Neural cell (in vitro differentiated cells): Measurements from ENCODE around the gene SMG6. TPM values are rescaled to one million over a fixed set of nuclear protein-coding genes. Genes with fewer than 3 reads are reported as not detected.

ENCODE experiments used
- H2AFZ ChIP-seq: fragments of 200-600, 300-800 bp; sonication (generic), shearing (Covaris generic); 2 replicates; pipeline ENCODE4 v1.6.0; 2014; ENCODE audit warnings: low read depth, mild to moderate bottlenecking, antibody characterized with exemption, low read length, moderate library complexity
- H3F3A ChIP-seq: fragments of 200-600 bp; shearing (Covaris generic); 2 replicates; pipeline ENCODE4 v1.6.1; 2016; ENCODE audit warnings: mild to moderate bottlenecking, moderate library complexity, mixed read lengths, antibody characterized with exemption, low read length; ENCODE audit not compliant: insufficient read depth, poor library complexity, severe bottlenecking
- H3K27ac ChIP-seq: fragments of 200-600, 300-800 bp; sonication (generic), shearing (Covaris generic); 2 replicates; pipeline ENCODE4 v1.5.1; 2014; ENCODE audit warnings: mild to moderate bottlenecking, low read length, moderate library complexity
- H3K27me3 ChIP-seq: fragments of 300-800, 200-600 bp; sonication (generic), shearing (Covaris generic); 2 replicates; pipeline ENCODE4 v1.6.0; 2014; ENCODE audit warnings: mild to moderate bottlenecking, low read depth, low read length, moderate library complexity; ENCODE audit not compliant: insufficient read depth
- H3K36me3 ChIP-seq: fragments of 300-800, 200-600 bp; sonication (generic), shearing (Covaris generic); 2 replicates; pipeline ENCODE4 v1.5.1; 2014; ENCODE audit warnings: mild to moderate bottlenecking, antibody characterized with exemption, low read length, moderate library complexity; ENCODE audit not compliant: insufficient read depth
- H3K4me2 ChIP-seq: fragments of 300-800, 200-600 bp; sonication (generic), shearing (Covaris generic); 2 replicates; pipeline ENCODE4 v1.6.0; 2014; ENCODE audit warnings: mild to moderate bottlenecking, low read length
- H3K4me3 ChIP-seq: fragments of 300-800, 200-600 bp; sonication (generic), shearing (Covaris generic); 2 replicates; pipeline ENCODE4 v1.5.1; 2014; ENCODE audit warnings: mild to moderate bottlenecking, low read length, moderate library complexity
- H3K79me2 ChIP-seq: fragments of 200-600 bp; shearing (Covaris generic); replicated peaks from 2 replicates; pipeline ENCODE4 v1.6.0; 2014; ENCODE audit warnings: mild to moderate bottlenecking, low read length, moderate library complexity; ENCODE audit not compliant: insufficient read depth
- H3K9ac ChIP-seq: fragments of 300-800, 200-600 bp; sonication (generic), shearing (Covaris generic); 2 replicates; pipeline ENCODE4 v1.6.1; 2016; ENCODE audit warnings: mild to moderate bottlenecking, low read length, mixed read lengths
- H3K9me2 ChIP-seq: fragments of 200-600 bp; shearing (Covaris generic); 2 replicates; pipeline ENCODE4 v1.6.1; 2016; ENCODE audit warnings: mild to moderate bottlenecking, low read length, mixed read lengths; ENCODE audit not compliant: insufficient read depth
- H3K9me3 ChIP-seq: fragments of 200-600, 300-800 bp; sonication (generic), shearing (Covaris generic); 2 replicates; pipeline ENCODE4 v1.6.1; 2016; ENCODE audit warnings: mild to moderate bottlenecking, mixed run types, low read length, moderate library complexity, mixed read lengths
- H4K20me1 ChIP-seq: fragments of 200-600 bp; shearing (Covaris generic); 2 replicates; pipeline ENCODE4 v1.6.1; 2016; ENCODE audit warnings: mild to moderate bottlenecking, mixed run types; ENCODE audit not compliant: insufficient read depth
- EP300 ChIP-seq: fragments of 450-650 bp; conservative IDR thresholded peaks from 2 replicates; pipeline ENCODE4 v1.6.1; 2014; ENCODE audit warnings: antibody characterized with exemption, mild to moderate bottlenecking, moderate library complexity; ENCODE audit not compliant: poor library complexity, severe bottlenecking
- EZH2 ChIP-seq: fragments of 200-600, 300-800 bp; shearing (Covaris generic), sonication (generic); IDR thresholded peaks from 2 replicates; pipeline ENCODE4 v1.6.1; 2014; ENCODE audit warnings: antibody characterized with exemption, low read length, borderline replicate concordance, mild to moderate bottlenecking; ENCODE audit not compliant: insufficient read depth, poor library complexity, severe bottlenecking
- MXI1 ChIP-seq: fragments of 450-650 bp; conservative IDR thresholded peaks from 2 replicates; pipeline ENCODE4 v1.6.1; 2014; ENCODE audit warnings: antibody characterized with exemption, mild to moderate bottlenecking; ENCODE audit not compliant: poor library complexity, severe bottlenecking
- POLR2AphosphoS5 ChIP-seq: IDR thresholded peaks from 2 replicates; pipeline ENCODE4 v1.6.1; 2012
- RAD21 ChIP-seq: fragments of 450-650 bp; conservative IDR thresholded peaks from 2 replicates; pipeline ENCODE4 v1.6.1; 2014; ENCODE audit warnings: antibody characterized with exemption, mild to moderate bottlenecking, moderate library complexity
- SMC3 ChIP-seq: fragments of 450-650 bp; conservative IDR thresholded peaks from 2 replicates; pipeline ENCODE4 v1.6.1; 2014; ENCODE audit warnings: antibody characterized with exemption, mild to moderate bottlenecking, moderate library complexity; ENCODE audit not compliant: poor library complexity
- TAF1 ChIP-seq: IDR thresholded peaks from 2 replicates; pipeline ENCODE4 v1.6.1; 2012; ENCODE audit warnings: low read depth
- polyA plus RNA-seq: library from polyadenylated mRNA; depleted of rRNA; stranded (reverse); fragments of >200 nt; gene quantifications from 2 replicates; pipeline ENCODE4 v1.2.3, GENCODE V29; 2014
- TF ChIP-seq, protein P1 (sequence below): IDR thresholded peaks from 2 replicates; pipeline ENCODE4 v1.6.1; 2012; ENCODE audit warnings: borderline replicate concordance
- TF ChIP-seq, protein P2 (sequence below): fragments of 450-650 bp; IDR thresholded peaks from 2 replicates; pipeline ENCODE4 v1.5.1; 2014; ENCODE audit warnings: antibody characterized with exemption, mild to moderate bottlenecking, moderate library complexity; ENCODE audit not compliant: poor library complexity, severe bottlenecking

Gene SMG6
- polyA plus RNA-seq, 1 donor from 2014 or later: 13.9 TPM

DNA sequence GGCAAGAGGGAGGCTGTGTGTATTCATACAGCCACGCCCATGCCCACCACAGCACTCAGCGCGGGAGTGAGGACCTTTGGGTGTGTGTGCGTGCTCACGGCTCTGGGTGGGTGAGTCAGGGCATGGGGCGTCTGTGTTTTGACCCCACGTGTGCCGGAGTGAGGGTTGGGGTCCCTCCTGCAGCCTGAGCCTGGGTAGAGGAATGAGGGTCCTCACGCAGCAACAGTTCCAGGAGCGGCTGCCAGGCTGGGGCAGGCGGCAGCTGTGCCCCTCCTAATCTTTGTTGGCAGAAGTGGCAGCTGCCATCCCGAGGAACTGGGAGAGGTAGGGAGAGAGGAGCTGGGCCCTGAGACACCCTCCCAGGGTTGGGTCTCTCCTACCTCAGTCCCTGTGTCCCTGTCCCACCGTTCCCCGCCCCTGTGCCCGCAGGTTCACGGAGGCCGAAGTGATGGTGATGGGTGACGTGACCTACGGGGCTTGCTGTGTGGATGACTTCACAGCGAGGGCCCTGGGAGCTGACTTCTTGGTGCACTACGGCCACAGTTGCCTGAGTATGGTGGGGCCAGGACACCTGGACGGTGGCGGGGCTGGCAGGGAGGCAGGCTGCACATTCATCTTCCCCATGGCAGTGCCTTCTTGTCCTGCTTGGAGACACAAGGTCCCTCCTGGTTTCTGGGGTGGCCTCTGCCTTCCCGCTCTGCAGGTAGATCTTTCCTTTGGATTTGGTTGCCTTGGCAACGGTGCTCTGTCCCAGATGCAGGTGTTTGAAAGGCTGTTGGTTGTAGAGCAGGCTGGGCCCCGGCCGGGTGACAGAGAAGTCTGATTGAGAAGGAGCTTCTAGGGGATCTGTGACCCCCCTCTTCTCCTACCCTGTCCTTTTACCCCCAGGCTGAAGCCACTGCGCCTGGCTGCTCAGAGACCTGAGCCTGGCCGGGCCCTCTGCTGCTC is 267.8 kb downstream of the SMG6 start:
- H3K27ac ChIP-seq: no peak overlapping the region
- peak overlapping the region; percentile 21 for H3K4me3 ChIP-seq
- H4K20me1 ChIP-seq: no peaks in the 10 kb centered on the region
- H2AFZ ChIP-seq: no peak overlapping the region
- no peaks in the 10 kb centered on the region for H3K36me3 ChIP-seq
- no peaks in the 10 kb centered on the region for H3K9me2 ChIP-seq
- no peaks in the 10 kb centered on the region for H3F3A ChIP-seq
- H3K9me3 ChIP-seq: no peaks in the 10 kb centered on the region
- peak overlapping the region; percentile 12 for H3K9ac ChIP-seq
- no peak overlapping the region for H3K4me2 ChIP-seq
- H3K27me3 ChIP-seq: no peaks in the 10 kb centered on the region
- no peaks in the 10 kb centered on the region for H3K79me2 ChIP-seq
- TF ChIP-seq RAD21 (no peak), EP300 (no peak)
- TF ChIP-seq, protein P1, sequence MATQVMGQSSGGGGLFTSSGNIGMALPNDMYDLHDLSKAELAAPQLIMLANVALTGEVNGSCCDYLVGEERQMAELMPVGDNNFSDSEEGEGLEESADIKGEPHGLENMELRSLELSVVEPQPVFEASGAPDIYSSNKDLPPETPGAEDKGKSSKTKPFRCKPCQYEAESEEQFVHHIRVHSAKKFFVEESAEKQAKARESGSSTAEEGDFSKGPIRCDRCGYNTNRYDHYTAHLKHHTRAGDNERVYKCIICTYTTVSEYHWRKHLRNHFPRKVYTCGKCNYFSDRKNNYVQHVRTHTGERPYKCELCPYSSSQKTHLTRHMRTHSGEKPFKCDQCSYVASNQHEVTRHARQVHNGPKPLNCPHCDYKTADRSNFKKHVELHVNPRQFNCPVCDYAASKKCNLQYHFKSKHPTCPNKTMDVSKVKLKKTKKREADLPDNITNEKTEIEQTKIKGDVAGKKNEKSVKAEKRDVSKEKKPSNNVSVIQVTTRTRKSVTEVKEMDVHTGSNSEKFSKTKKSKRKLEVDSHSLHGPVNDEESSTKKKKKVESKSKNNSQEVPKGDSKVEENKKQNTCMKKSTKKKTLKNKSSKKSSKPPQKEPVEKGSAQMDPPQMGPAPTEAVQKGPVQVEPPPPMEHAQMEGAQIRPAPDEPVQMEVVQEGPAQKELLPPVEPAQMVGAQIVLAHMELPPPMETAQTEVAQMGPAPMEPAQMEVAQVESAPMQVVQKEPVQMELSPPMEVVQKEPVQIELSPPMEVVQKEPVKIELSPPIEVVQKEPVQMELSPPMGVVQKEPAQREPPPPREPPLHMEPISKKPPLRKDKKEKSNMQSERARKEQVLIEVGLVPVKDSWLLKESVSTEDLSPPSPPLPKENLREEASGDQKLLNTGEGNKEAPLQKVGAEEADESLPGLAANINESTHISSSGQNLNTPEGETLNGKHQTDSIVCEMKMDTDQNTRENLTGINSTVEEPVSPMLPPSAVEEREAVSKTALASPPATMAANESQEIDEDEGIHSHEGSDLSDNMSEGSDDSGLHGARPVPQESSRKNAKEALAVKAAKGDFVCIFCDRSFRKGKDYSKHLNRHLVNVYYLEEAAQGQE: no peak
- TF ChIP-seq, protein P2, sequence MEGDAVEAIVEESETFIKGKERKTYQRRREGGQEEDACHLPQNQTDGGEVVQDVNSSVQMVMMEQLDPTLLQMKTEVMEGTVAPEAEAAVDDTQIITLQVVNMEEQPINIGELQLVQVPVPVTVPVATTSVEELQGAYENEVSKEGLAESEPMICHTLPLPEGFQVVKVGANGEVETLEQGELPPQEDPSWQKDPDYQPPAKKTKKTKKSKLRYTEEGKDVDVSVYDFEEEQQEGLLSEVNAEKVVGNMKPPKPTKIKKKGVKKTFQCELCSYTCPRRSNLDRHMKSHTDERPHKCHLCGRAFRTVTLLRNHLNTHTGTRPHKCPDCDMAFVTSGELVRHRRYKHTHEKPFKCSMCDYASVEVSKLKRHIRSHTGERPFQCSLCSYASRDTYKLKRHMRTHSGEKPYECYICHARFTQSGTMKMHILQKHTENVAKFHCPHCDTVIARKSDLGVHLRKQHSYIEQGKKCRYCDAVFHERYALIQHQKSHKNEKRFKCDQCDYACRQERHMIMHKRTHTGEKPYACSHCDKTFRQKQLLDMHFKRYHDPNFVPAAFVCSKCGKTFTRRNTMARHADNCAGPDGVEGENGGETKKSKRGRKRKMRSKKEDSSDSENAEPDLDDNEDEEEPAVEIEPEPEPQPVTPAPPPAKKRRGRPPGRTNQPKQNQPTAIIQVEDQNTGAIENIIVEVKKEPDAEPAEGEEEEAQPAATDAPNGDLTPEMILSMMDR: no peak

DNA sequence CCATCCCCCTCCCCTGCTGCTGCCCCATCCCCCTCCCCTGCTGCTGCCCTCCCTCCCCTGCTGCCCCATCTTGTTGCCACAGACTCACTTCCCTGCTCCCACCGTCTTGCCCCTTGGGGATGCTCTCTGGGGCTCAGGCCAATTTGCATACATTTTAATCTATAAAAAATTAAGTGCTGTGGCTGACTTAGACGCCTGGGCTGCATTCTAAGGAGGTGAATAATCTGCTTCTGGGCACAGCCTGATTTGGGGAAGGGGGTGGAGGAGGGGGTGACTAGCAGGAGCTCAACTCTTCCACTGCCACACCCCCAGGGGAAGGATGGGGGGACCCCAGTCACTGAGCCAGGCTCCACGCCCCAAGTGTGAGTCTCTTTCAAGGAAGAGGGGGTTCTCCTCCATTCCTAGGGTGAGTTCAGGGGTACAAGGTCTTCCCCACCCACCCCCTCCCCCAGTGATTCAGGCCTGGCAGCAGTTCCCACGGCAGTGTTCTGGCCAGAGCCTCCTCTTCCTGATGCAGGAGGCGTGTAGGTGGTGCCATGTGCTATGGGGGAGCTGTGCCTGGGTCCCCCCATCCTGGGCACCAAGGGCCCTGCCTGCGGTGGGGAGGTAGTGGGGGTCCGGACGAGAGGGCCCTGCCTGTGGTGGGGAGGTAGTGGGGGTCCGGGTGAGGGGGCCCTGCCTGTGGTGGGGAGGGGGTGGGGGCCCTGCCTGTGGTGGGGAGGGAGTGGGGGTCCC is 268.6 kb downstream of the SMG6 start:
- Histone ChIP-seq H3K4me2 (no peak overlapping the region), H2AFZ (no peak overlapping the region), H4K20me1 (no peaks in the 10 kb centered on the region), H3K36me3 (no peaks in the 10 kb centered on the region), H3K9me2 (no peaks in the 10 kb centered on the region), H3K27me3 (no peaks in the 10 kb centered on the region), H3K4me3 (no peak overlapping the region), H3F3A (no peaks in the 10 kb centered on the region), H3K79me2 (no peaks in the 10 kb centered on the region), H3K27ac (peak overlapping the region; percentile 20), H3K9me3 (no peaks in the 10 kb centered on the region), H3K9ac (no peak overlapping the region)
- no peak for TF ChIP-seq TAF1
- no peak for TF ChIP-seq EZH2
- no peak for TF ChIP-seq MXI1
- TF ChIP-seq, protein P2: no peak
- TF ChIP-seq POLR2AphosphoS5: no peak
- TF ChIP-seq SMC3: no peak
- TF ChIP-seq RAD21: no peak
- TF ChIP-seq, protein P1: no peak
- TF ChIP-seq EP300: no peak
